ENCODE results near the gene QPCTL.
"Not testable (repeated sequence)": the region's sequence is repeated elsewhere in the genome, so short reads cannot be mapped to it uniquely, and the experiment has no call there.

The QPCTL gene

DNA sequence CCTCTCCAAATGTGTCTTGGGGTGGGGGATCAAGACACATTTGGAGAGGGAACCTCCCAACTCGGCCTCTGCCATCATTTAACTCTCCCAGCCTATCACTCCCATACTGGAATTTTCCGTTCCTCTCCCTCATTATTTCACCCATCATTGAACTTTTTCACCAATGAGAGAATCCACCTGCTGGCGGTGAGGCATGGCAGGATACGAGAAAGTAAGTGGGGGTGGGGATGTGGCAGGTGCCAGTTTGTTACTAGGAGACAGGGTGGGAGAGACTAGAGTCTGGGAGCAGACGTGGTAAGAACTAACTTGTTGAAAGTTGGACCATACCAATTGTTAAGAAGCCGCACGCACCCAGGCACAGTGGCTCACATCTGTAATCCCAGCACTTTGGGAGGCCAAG, 17.5 kb upstream of the QPCTL start:
- TF ChIP-seq, protein P1, sequence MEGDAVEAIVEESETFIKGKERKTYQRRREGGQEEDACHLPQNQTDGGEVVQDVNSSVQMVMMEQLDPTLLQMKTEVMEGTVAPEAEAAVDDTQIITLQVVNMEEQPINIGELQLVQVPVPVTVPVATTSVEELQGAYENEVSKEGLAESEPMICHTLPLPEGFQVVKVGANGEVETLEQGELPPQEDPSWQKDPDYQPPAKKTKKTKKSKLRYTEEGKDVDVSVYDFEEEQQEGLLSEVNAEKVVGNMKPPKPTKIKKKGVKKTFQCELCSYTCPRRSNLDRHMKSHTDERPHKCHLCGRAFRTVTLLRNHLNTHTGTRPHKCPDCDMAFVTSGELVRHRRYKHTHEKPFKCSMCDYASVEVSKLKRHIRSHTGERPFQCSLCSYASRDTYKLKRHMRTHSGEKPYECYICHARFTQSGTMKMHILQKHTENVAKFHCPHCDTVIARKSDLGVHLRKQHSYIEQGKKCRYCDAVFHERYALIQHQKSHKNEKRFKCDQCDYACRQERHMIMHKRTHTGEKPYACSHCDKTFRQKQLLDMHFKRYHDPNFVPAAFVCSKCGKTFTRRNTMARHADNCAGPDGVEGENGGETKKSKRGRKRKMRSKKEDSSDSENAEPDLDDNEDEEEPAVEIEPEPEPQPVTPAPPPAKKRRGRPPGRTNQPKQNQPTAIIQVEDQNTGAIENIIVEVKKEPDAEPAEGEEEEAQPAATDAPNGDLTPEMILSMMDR (conservative IDR thresholded peaks at IDR 0.05; ENCODE audit: control insufficient read depth, insufficient read depth, low read depth, low read length): no peak
- DNase-seq (ENCODE audit: low read depth): no peak
- H3K4me3 ChIP-seq (ENCODE audit: control insufficient read depth, low read depth, low read length): no peak overlapping the region

DNA sequence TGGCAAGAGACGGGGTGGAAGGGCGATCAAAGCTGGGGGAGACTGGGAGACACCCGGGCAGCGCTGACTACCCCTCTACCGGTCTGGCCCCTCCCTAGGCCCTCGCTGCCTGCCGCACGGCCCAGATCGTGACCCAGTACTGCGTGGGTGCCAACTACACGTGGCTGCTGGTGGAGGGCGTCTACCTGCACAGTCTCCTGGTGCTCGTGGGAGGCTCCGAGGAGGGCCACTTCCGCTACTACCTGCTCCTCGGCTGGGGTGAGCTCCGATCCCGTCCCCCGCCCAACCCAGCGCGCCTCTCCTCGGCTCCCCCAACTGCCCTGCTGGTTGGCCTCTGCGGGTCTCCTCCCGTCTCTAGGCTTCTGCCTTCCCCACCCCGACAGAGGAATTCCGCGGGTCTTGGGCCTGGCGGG, 15.6 kb upstream of the QPCTL start:
- TF ChIP-seq, protein P1 (conservative IDR thresholded peaks at IDR 0.05; ENCODE audit: control insufficient read depth, insufficient read depth, low read depth, low read length): no peak
- no peak for DNase-seq (ENCODE audit: low read depth)
- H3K4me3 ChIP-seq (ENCODE audit: control insufficient read depth, low read depth, low read length): no peak overlapping the region

DNA sequence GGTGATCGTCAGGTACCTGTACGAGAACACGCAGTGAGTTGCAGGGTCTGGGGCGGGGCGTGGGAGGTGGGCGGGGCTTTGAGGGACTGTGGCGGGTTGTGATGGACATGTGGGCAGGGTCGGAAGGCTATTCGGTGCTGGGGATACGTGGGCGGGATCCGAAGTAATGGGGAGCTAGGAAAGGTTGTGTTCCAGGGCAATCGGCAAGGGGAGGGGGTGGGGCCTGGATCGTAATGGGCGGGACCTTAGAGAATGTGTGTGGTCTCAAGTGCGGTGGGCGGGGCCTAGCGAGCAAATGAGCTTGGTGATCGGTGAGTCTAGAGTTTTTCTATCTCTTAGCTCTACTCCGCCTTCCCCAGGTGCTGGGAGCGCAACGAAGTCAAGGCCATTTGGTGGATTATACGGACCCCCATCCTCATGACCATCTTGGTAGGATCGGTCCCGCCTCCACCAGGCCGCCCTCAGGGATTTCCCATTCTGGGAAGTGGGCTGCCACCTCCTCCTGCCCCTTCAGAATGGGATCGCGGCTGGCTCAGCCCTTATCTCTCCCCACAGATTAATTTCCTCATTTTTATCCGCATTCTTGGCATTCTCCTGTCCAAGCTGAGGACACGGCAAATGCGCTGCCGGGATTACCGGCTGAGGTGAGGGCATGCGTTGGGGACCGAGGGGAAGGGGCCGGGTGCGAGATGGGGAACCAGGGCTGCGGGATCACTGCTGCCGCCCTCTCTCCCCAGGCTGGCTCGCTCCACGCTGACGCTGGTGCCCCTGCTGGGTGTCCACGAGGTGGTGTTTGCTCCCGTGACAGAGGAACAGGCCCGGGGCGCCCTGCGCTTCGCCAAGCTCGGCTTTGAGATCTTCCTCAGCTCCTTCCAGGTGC, 14.9 kb upstream of the QPCTL start:
- DNase-seq (ENCODE audit: low read depth): peak; percentile 67
- H3K4me3 ChIP-seq (ENCODE audit: control insufficient read depth, low read depth, low read length): peak overlapping the region; percentile 10
- TF ChIP-seq, protein P1 (conservative IDR thresholded peaks at IDR 0.05; ENCODE audit: control insufficient read depth, insufficient read depth, low read depth, low read length): no peak

DNA sequence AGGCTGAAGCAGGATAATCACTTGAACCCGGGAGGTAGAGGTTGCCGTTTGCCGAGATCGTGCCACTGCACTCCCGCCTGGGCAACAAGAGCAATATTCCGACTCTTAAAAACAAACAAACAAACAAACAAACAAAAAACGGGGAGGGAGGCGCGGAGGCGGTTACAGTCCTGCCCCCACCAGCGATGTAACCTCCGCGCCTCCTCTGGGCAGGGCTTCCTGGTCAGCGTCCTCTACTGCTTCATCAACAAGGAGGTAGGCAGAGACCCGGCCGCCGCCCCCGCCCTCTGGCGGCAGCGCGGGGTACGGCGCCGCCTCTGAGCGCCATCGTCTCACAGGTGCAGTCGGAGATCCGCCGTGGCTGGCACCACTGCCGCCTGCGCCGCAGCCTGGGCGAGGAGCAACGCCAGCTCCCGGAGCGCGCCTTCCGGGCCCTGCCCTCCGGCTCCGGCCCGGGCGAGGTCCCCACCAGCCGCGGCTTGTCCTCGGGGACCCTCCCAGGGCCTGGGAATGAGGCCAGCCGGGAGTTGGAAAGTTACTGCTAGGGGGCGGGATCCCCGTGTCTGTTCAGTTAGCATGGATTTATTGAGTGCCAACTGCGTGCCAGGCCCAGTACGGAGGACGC, 11.0 kb upstream of the QPCTL start:
- peak; percentile 67 for DNase-seq (ENCODE audit: low read depth)

DNA sequence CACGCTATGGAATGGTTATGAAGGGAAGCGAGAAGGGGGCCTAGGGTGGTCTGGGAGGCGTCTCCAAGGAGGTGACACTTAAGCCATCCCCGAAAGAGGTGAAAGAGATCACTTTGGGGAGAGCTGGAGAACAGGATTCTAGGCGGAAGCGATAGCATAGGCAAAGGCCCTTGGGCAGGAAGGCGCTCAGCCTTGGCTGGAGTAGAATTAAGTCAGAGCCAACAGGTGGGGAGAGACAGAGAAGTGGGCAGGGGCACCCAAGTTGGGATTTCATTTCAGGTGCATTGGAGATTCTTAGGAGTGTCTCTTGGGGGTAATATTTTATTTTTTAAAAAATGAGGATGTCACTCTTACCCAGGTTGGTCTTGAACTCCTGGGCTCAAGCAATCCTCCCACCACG, 10.3 kb upstream of the QPCTL start:
- no peak for DNase-seq (ENCODE audit: low read depth)
- H3K4me3 ChIP-seq (ENCODE audit: control insufficient read depth, low read depth, low read length): no peak overlapping the region
- TF ChIP-seq, protein P1 (conservative IDR thresholded peaks at IDR 0.05; ENCODE audit: control insufficient read depth, insufficient read depth, low read depth, low read length): no peak

More for the DNA sequence above, 11.0 kb upstream of the QPCTL start:
- TF ChIP-seq, protein P1 (conservative IDR thresholded peaks at IDR 0.05; ENCODE audit: control insufficient read depth, insufficient read depth, low read depth, low read length): peak; percentile 58
- H3K4me3 ChIP-seq (ENCODE audit: control insufficient read depth, low read depth, low read length): peak overlapping the region; percentile 40

DNA sequence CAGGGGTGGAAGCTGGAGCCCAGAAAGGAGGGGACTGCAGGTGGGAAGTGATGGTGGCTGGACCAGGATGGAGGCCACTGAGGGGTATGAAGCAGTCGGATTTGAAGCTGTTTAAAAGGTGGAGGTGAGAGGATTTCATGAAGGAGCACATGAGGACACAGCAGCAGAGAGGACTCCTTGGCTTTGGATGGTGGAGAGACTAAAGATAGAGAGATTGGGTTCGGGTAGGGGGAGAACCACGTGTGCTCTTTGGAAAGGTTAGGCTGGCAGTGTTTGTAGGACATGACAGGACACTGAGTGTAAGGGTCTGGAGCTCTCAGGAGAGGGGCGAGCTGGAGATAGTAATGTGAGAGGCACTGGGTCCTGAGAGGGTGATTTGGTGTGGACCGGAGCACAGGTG, 9.6 kb upstream of the QPCTL start:
- no peak overlapping the region for H3K4me3 ChIP-seq (ENCODE audit: control insufficient read depth, low read depth, low read length)
- TF ChIP-seq, protein P1 (conservative IDR thresholded peaks at IDR 0.05; ENCODE audit: control insufficient read depth, insufficient read depth, low read depth, low read length): no peak
- DNase-seq (ENCODE audit: low read depth): no peak

DNA sequence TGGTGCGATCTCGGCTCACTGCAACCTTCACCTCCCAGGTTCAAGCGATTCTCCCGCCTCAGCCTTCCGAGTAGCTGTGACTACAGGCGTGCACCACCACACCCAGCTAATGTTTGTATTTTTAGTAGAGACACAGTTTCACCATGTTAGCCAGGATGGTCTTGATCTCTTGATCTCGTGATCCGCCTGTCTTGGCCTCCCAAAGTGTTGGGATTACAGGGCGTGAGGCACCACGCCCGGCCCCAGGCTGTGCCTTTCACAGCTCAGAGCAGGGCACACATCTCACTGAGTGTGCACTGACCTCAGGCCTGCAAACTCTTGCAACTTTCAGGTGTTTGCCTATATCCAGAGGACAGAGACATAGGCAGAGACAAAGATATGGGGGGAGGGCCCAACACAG, 7.4 kb upstream of the QPCTL start:
- not testable (repeated sequence) for DNase-seq (ENCODE audit: low read depth); H3K4me3 ChIP-seq (ENCODE audit: control insufficient read depth, low read depth, low read length)

All from fibroblast of mammary gland (primary cell).